HUES48 (cell line): ENCODE measurements around the gene MMP1.

Source experiments
- H3K27ac ChIP-seq: one replicate; pipeline ENCODE4 v1.7.0; 2013; ENCODE audit warnings: low read depth, low read length, inconsistent platforms
- H3K27me3 ChIP-seq: 2 replicates; pipeline ENCODE4 v1.6.1; 2013; ENCODE audit warnings: mild to moderate bottlenecking, low read length; ENCODE audit not compliant: control insufficient read depth, insufficient read depth
- H3K36me3 ChIP-seq: 2 replicates; pipeline ENCODE4 v1.6.1; 2013; ENCODE audit warnings: low read length; ENCODE audit not compliant: control insufficient read depth, insufficient read depth
- H3K4me1 ChIP-seq: 2 replicates; pipeline ENCODE4 v1.6.1; 2013; ENCODE audit warnings: mild to moderate bottlenecking, low read length; ENCODE audit not compliant: control insufficient read depth, insufficient read depth
- H3K4me3 ChIP-seq: 2 replicates; pipeline ENCODE4 v1.5.1; 2013; ENCODE audit warnings: mild to moderate bottlenecking, low read depth, low read length
- H3K9ac ChIP-seq: 2 replicates; pipeline ENCODE4 v1.6.1; 2013; ENCODE audit warnings: mild to moderate bottlenecking, low read depth, low read length, moderate library complexity
- H3K9me3 ChIP-seq: 2 replicates; pipeline ENCODE4 v1.6.1; 2013; ENCODE audit warnings: low read length; ENCODE audit not compliant: control insufficient read depth, insufficient read depth

Gene MMP1

GRCh38 chr11:102798012-102798746 lies at the start of gene MMP1:
MMP1 (minus strand) TSS chr11:102798160; CDS start chr11:102798092, 68 bp downstream.
- Histone ChIP-seq H3K27me3 (no peaks in the 10 kb centered on the region), H3K9me3 (no peaks in the 10 kb centered on the region), H3K9ac (no peak within 1 kb of the TSS), H3K27ac (no peak within 1 kb of the TSS), H3K4me3 (no peak within 1 kb of the TSS), H3K36me3 (no peaks in the 10 kb centered on the region), H3K4me1 (no peaks in the 10 kb centered on the region)

GRCh38 chr11:102846292-102846691 lies 48.3 kb upstream of the MMP1 start:
- H3K27me3 ChIP-seq = no peaks in the 10 kb centered on the region
- H3K36me3 ChIP-seq = no peaks in the 10 kb centered on the region
- H3K27ac ChIP-seq = no peak overlapping the region
- no peak overlapping the region for H3K4me3 ChIP-seq
- H3K9ac ChIP-seq = no peak overlapping the region
- H3K9me3 ChIP-seq = no peaks in the 10 kb centered on the region
- no peaks in the 10 kb centered on the region; the same call in 1 of the 2 replicates for H3K4me1 ChIP-seq

GRCh38 chr11:102843489-102843888 lies 45.5 kb upstream of the MMP1 start, which contains the start of gene MMP3:
MMP3 (minus strand) TSS chr11:102843609; CDS start chr11:102843546, 63 bp downstream.
- no peaks in the 10 kb centered on the region for H3K9me3 ChIP-seq
- no peak within 1 kb of the TSS for H3K4me3 ChIP-seq
- no peak within 1 kb of the TSS for H3K9ac ChIP-seq
- no peak within 1 kb of the TSS for H3K27ac ChIP-seq
- H3K36me3 ChIP-seq = no peaks in the 10 kb centered on the region
- no peaks in the 10 kb centered on the region; the same call in 1 of the 2 replicates for H3K4me1 ChIP-seq
- H3K27me3 ChIP-seq = no peaks in the 10 kb centered on the region

GRCh38 chr11:102842930-102843329 lies 45.0 kb upstream of the MMP1 start:
- H3K9me3 ChIP-seq = no peaks in the 10 kb centered on the region
- H3K9ac ChIP-seq = no peak overlapping the region
- H3K4me3 ChIP-seq = no peak overlapping the region
- no peaks in the 10 kb centered on the region; the same call in 1 of the 2 replicates for H3K4me1 ChIP-seq
- H3K36me3 ChIP-seq = no peaks in the 10 kb centered on the region
- no peaks in the 10 kb centered on the region for H3K27me3 ChIP-seq
- no peak overlapping the region for H3K27ac ChIP-seq

- H3K9me3 ChIP-seq = no peaks in the 10 kb centered on the region
Measured at GRCh38 chr11:102840018-102840417, 42.1 kb upstream of the MMP1 start.

GRCh38 chr11:102837646-102838045 lies 39.7 kb upstream of the MMP1 start:
- H3K36me3 ChIP-seq = no peaks in the 10 kb centered on the region
- no peaks in the 10 kb centered on the region for H3K9me3 ChIP-seq
- H3K27ac ChIP-seq = no peak overlapping the region
- no peaks in the 10 kb centered on the region for H3K27me3 ChIP-seq
- no peak overlapping the region for H3K4me3 ChIP-seq
- H3K9ac ChIP-seq = no peak overlapping the region
- H3K4me1 ChIP-seq = peaks cover 17% of the 10 kb centered on the region

More at GRCh38 chr11:102840018-102840417, 42.1 kb upstream of the MMP1 start:
- H3K9ac ChIP-seq = no peak overlapping the region
- H3K4me1 ChIP-seq = peaks cover 17% of the 10 kb centered on the region
- H3K27ac ChIP-seq = no peak overlapping the region
- H3K36me3 ChIP-seq = no peaks in the 10 kb centered on the region
- no peak overlapping the region for H3K4me3 ChIP-seq
- no peaks in the 10 kb centered on the region for H3K27me3 ChIP-seq

GRCh38 chr11:102837156-102837555 lies 39.2 kb upstream of the MMP1 start:
- Histone ChIP-seq H3K36me3 (no peaks in the 10 kb centered on the region), H3K4me1 (peaks cover 17% of the 10 kb centered on the region), H3K27ac (no peak overlapping the region), H3K9ac (no peak overlapping the region), H3K9me3 (no peaks in the 10 kb centered on the region), H3K27me3 (no peaks in the 10 kb centered on the region), H3K4me3 (no peak overlapping the region)

GRCh38 chr11:102836290-102836875 lies 38.4 kb upstream of the MMP1 start:
- H3K9ac ChIP-seq = no peak overlapping the region
- H3K4me1 ChIP-seq = peaks cover 17% of the 10 kb centered on the region
- H3K27me3 ChIP-seq = no peaks in the 10 kb centered on the region
- H3K36me3 ChIP-seq = no peaks in the 10 kb centered on the region
- H3K27ac ChIP-seq = no peak overlapping the region
- H3K9me3 ChIP-seq = no peaks in the 10 kb centered on the region
- H3K4me3 ChIP-seq = no peak overlapping the region; the same call in 1 of the 2 replicates

GRCh38 chr11:102833731-102834130 lies 35.8 kb upstream of the MMP1 start:
- Histone ChIP-seq H3K9me3 (no peaks in the 10 kb centered on the region), H3K4me3 (no peak overlapping the region), H3K36me3 (no peaks in the 10 kb centered on the region), H3K27me3 (no peaks in the 10 kb centered on the region), H3K4me1 (peaks cover 17% of the 10 kb centered on the region), H3K9ac (no peak overlapping the region), H3K27ac (no peak overlapping the region)

- H3K4me1 ChIP-seq = peaks cover 17% of the 10 kb centered on the region
- no peaks in the 10 kb centered on the region for H3K36me3 ChIP-seq
- H3K27ac ChIP-seq = no peak overlapping the region
- H3K4me3 ChIP-seq = no peak overlapping the region
- no peaks in the 10 kb centered on the region for H3K9me3 ChIP-seq
- no peaks in the 10 kb centered on the region for H3K27me3 ChIP-seq
- H3K9ac ChIP-seq = no peak overlapping the region
Measured at GRCh38 chr11:102832612-102833011, 34.7 kb upstream of the MMP1 start.
